SK-N-SH (cell line): ENCODE results near the gene MYO15A. TPM values are rescaled to one million over a fixed set of nuclear protein-coding genes. Genes with fewer than 3 reads are reported as not detected.

Experiments
- CTCF ChIA-PET: fragments of 300-600, 350-600 bp; formaldehyde crosslinking; extraction: SDS; loops from one replicate; lab custom pipeline; 2021; lab: Yijun Ruan, JAX
- POLR2A ChIA-PET: fragments of 350-600 bp; sonication (Branson Sonifier 250); formaldehyde crosslinking; extraction: SDS; loops from one replicate; lab custom pipeline; 2020; ENCODE audit warnings: antibody characterized with exemption, inconsistent platforms; lab: Yijun Ruan, JAX
- DNase-seq: peaks from one replicate; pipeline ENCODE4 v3.0.0; 2012
- H2AFZ ChIP-seq: fragments of 200-600 bp; sonication (generic); 2 replicates; pipeline ENCODE4 v1.8.1; 2016; ENCODE audit warnings: antibody characterized with exemption, mild to moderate bottlenecking, low read depth
- H3F3A ChIP-seq: fragments of 200-600 bp; sonication (generic); replicated peaks from 2 replicates; pipeline ENCODE3; 2016; ENCODE audit warnings: antibody characterized with exemption, mild to moderate bottlenecking; ENCODE audit not compliant: insufficient read depth
- H3K27ac ChIP-seq, 2 experiments: fragments of 200-500 bp in 1 of 2; fragments of 200-600 bp in 1 of 2; sonication (Bioruptor generic) in 1 of 2; sonication (generic), shearing (Covaris generic) in 1 of 2; 2 replicates each; pipeline versions ENCODE4 v1.5.1 to v1.6.1; 2014 to 2016; ENCODE audit warnings: low read depth in 2 of 2, inconsistent platforms in 1 of 2, low read length in 1 of 2, mild to moderate bottlenecking in 1 of 2, mixed read lengths in 1 of 2
- H3K27me3 ChIP-seq: fragments of 200-600 bp; sonication (generic), shearing (Covaris generic); 2 replicates; pipeline ENCODE4 v1.6.1; 2016; ENCODE audit warnings: mixed run types; ENCODE audit not compliant: insufficient read depth
- H3K36me3 ChIP-seq, 2 experiments: fragments of 200-500 bp in 1 of 2; fragments of 200-600 bp in 1 of 2; sonication (Bioruptor generic) in 1 of 2; sonication (generic) in 1 of 2; replicated peaks in 1 of 2; 2 replicates each; pipeline versions ENCODE3 to v1.5.1; 2014 to 2016; ENCODE audit warnings: low read length in 1 of 2, mild to moderate bottlenecking in 1 of 2; ENCODE audit not compliant: insufficient read depth in 2 of 2, control insufficient read depth in 1 of 2
- H3K4me1 ChIP-seq, 2 experiments: fragments of 200-500 bp in 1 of 2; fragments of 200-600 bp in 1 of 2; sonication (Bioruptor generic) in 1 of 2; sonication (generic), shearing (Covaris generic) in 1 of 2; 2 replicates each; pipeline versions ENCODE4 v1.5.1 to v1.6.1; 2014 to 2016; ENCODE audit warnings: low read depth in 1 of 2, low read length in 1 of 2, mixed run types in 1 of 2; ENCODE audit not compliant: insufficient read depth in 2 of 2, control insufficient read depth in 1 of 2
- H3K4me2 ChIP-seq: fragments of 200-600 bp; sonication (generic), shearing (Covaris generic); 2 replicates; pipeline ENCODE4 v1.6.1; 2017; ENCODE audit warnings: mixed run types
- H3K4me3 ChIP-seq, 2 experiments: fragments of 200-500 bp in 1 of 2; fragments of 200-600 bp in 1 of 2; sonication (Bioruptor generic) in 1 of 2; sonication (generic), shearing (Covaris generic) in 1 of 2; 2 replicates each; pipeline versions ENCODE4 v1.5.1 to v1.8.1; 2014 to 2016; ENCODE audit warnings: low read depth in 2 of 2, inconsistent platforms in 1 of 2, low read length in 1 of 2, mild to moderate bottlenecking in 1 of 2, mixed read lengths in 1 of 2, moderate library complexity in 1 of 2
- H3K79me2 ChIP-seq: fragments of 200-600 bp; sonication (generic); 2 replicates; pipeline ENCODE4 v1.8.1; 2017; ENCODE audit warnings: mild to moderate bottlenecking; ENCODE audit not compliant: insufficient read depth
- H3K9ac ChIP-seq: fragments of 200-600 bp; sonication (generic); 2 replicates; pipeline ENCODE4 v1.6.1; 2017; ENCODE audit warnings: mixed run types
- H3K9me2 ChIP-seq: fragments of 200-600 bp; sonication (generic); 2 replicates; pipeline ENCODE4 v1.6.1; 2017; ENCODE audit warnings: mixed run types
- H3K9me3 ChIP-seq: fragments of 200-600 bp; sonication (generic); 2 replicates; pipeline ENCODE4 v1.6.1; 2017; ENCODE audit warnings: mixed run types, mild to moderate bottlenecking, moderate library complexity
- H4K20me1 ChIP-seq: fragments of 200-600 bp; sonication (generic); 2 replicates; pipeline ENCODE4 v1.6.1; 2017; ENCODE audit warnings: mild to moderate bottlenecking, mixed run types; ENCODE audit not compliant: insufficient read depth
- GABPA ChIP-seq: IDR thresholded peaks from 2 replicates; pipeline ENCODE4 v1.4.0; 2012; ENCODE audit warnings: low read depth, mild to moderate bottlenecking
- IRF3 ChIP-seq: fragments of 150-350 bp; IDR thresholded peaks from 2 replicates; pipeline ENCODE4 v1.6.1; 2016; ENCODE audit warnings: mild to moderate bottlenecking, low read depth, low read length
- RCOR1 ChIP-seq: fragments of 150-350 bp; IDR thresholded peaks from 2 replicates; pipeline ENCODE4 v1.6.1; 2017; ENCODE audit warnings: antibody characterized with exemption, low read length
- REST ChIP-seq: IDR thresholded peaks from 2 replicates; pipeline ENCODE4 v1.6.1; 2012; ENCODE audit warnings: mild to moderate bottlenecking, low read depth, low read length, moderate library complexity
- RFX5 ChIP-seq: IDR thresholded peaks from 2 replicates; pipeline ENCODE4 v1.6.1; 2012; ENCODE audit warnings: mild to moderate bottlenecking, improper control_type of control experiment, low read length
- TCF12 ChIP-seq: IDR thresholded peaks from 2 replicates; pipeline ENCODE4 v1.4.0; 2012
- USF1 ChIP-seq: IDR thresholded peaks from 2 replicates; pipeline ENCODE4 v1.4.0; 2012; ENCODE audit warnings: low read depth, borderline replicate concordance
- USF2 ChIP-seq: fragments of 150-350 bp; IDR thresholded peaks from 2 replicates; pipeline ENCODE4 v1.6.1; 2017; ENCODE audit warnings: antibody characterized with exemption, low read length, low read depth, borderline replicate concordance
- YY1 ChIP-seq: IDR thresholded peaks from 2 replicates; pipeline ENCODE4 v1.4.0; 2012; ENCODE audit warnings: low read depth, mild to moderate bottlenecking
- WGBS: methylation state at CpG from one replicate; pipeline ENCODE4 v1.1.6; 2017; ENCODE audit warnings: low lambda C conversion rate; 5-methylcytosine and 5-hydroxymethylcytosine counted together
- polyA plus RNA-seq, 3 experiments: library from polyadenylated mRNA; depleted of rRNA; stranded (reverse); fragments of >200 nt; gene quantifications; 2 replicates each; pipeline ENCODE4 v1.2.3, GENCODE V29; 2012

Gene MYO15A
- polyA plus RNA-seq, 1 of the 3 experiments (the other 2 are of a cell fraction), result 0.43 TPM

- H2AFZ ChIP-seq, result no peak overlapping the region
- no peaks in the 10 kb centered on the region for H3K9me2 ChIP-seq
- H3K36me3 ChIP-seq, result no peaks in the 10 kb centered on the region
- H3K9ac ChIP-seq, result no peak overlapping the region
- H3K27me3 ChIP-seq, result no peaks in the 10 kb centered on the region
- no peaks in the 10 kb centered on the region for H3F3A ChIP-seq
- no peak overlapping the region for H3K27ac ChIP-seq
- POLR2A ChIA-PET, result no interaction called here
- no peak overlapping the region for H3K4me2 ChIP-seq
- peaks cover 0 to 20% of the 10 kb centered on the region in 2 experiments; a peak in 1 of 4 replicates for H3K4me1 ChIP-seq
- WGBS, result 98% methylated on average over 10 of the region's 10 CpGs
- no peak for DNase-seq
- 0 out of 2 replicates have a peak, but pooled peaks cover 17% of the 10 kb centered on the region for H4K20me1 ChIP-seq
- peaks cover 56% of the 10 kb centered on the region for H3K79me2 ChIP-seq
- CTCF ChIA-PET, result interaction anchor here (1.0 to 1.1 kb wide), 2 partner anchors 15 to 86 kb away, joined by 3 read pairs; no protein-coding TSS in a partner anchor
- no peak overlapping the region for H3K4me3 ChIP-seq
- TF ChIP-seq USF1, result no peak
- no peak for TF ChIP-seq REST
- no peak for TF ChIP-seq TCF12
- no peaks in the 10 kb centered on the region for H3K9me3 ChIP-seq
These were observed 119.7 kb downstream of the MYO15A start for GRCh38 chr17:18228176-18228682.

GRCh38 chr17:18229254-18229653 is 120.7 kb downstream of the MYO15A start:
- Histone ChIP-seq H3K36me3 (peaks cover 0 to 3% of the 10 kb centered on the region in 2 experiments), H3K9ac (no peak overlapping the region), H3K4me1 (peaks cover 0 to 20% of the 10 kb centered on the region in 2 experiments; a peak in 1 of 4 replicates), H3K9me3 (no peaks in the 10 kb centered on the region), H3K27ac (no peak overlapping the region), H4K20me1 (0 out of 2 replicates have a peak, but pooled peaks cover 17% of the 10 kb centered on the region), H3K4me2 (no peak overlapping the region), H3K9me2 (no peaks in the 10 kb centered on the region), H3F3A (no peaks in the 10 kb centered on the region)
- CTCF ChIA-PET, result interaction anchor here (0.9 kb wide), 2 partner anchors 13 to 27 kb away, joined by 3 to 5 read pairs; no protein-coding TSS in a partner anchor
- 88% methylated on average over 3 of the region's 4 CpGs for WGBS
- TF ChIP-seq IRF3 (no peak), TCF12 (no peak), USF2 (no peak), RFX5 (no peak), YY1 (no peak), RCOR1 (no peak), GABPA (no peak)
- TF ChIP-seq, all 33 proteins: peak for 0
- no peak overlapping the region for H3K4me3 ChIP-seq
- H3K27me3 ChIP-seq, result no peaks in the 10 kb centered on the region
- POLR2A ChIA-PET, result no interaction called here
- no peak for DNase-seq
- H3K79me2 ChIP-seq, result peaks cover 56% of the 10 kb centered on the region
- no peak overlapping the region for H2AFZ ChIP-seq

Other genes with a start within 250 kb of the MYO15A start
- gene TOM1L2, start 136.4 kb upstream of the MYO15A start, polyA plus RNA-seq (2012; rRNA removed), result 85.4 and 91.7 TPM in 2 replicates
- gene DRC3, start 135.9 kb upstream of the MYO15A start, polyA plus RNA-seq (2012; rRNA removed), result 3.6 and 5.5 TPM in 2 replicates
- 17.0 and 20.8 TPM in 2 replicates for gene ATPAF2, start 69.6 kb upstream of the MYO15A start, polyA plus RNA-seq (2012; rRNA removed)
- gene GID4, start 69.3 kb upstream of the MYO15A start, polyA plus RNA-seq (2012; rRNA removed), result 4.3 and 4.4 TPM in 2 replicates
- 39.9 and 43.9 TPM in 2 replicates for gene DRG2, start 20.8 kb upstream of the MYO15A start, polyA plus RNA-seq (2012; rRNA removed)
- gene ALKBH5, start 75.1 kb downstream of the MYO15A start, polyA plus RNA-seq (2012; rRNA removed), result 41.0 and 42.9 TPM in 2 replicates
- gene LLGL1, start 116.9 kb downstream of the MYO15A start, polyA plus RNA-seq (2012; rRNA removed), result 29.5 and 31.4 TPM in 2 replicates
- gene FLII, start 150.0 kb downstream of the MYO15A start, polyA plus RNA-seq (2012; rRNA removed), result 244 and 254 TPM in 2 replicates
- 12.7 and 16.8 TPM in 2 replicates for gene MIEF2, start 151.9 kb downstream of the MYO15A start, polyA plus RNA-seq (2012; rRNA removed)
- gene TOP3A, start 206.2 kb downstream of the MYO15A start, polyA plus RNA-seq (2012; rRNA removed), result 14.4 and 14.7 TPM in 2 replicates
- gene SMCR8, start 206.5 kb downstream of the MYO15A start, polyA plus RNA-seq (2012; rRNA removed), result 5.6 and 6.2 TPM in 2 replicates